SK-N-MC (cell line): ENCODE data around the gene UTP15.

Source experiments
- EZH2 ChIP-seq: fragments of 200-600 bp; sonication (generic); IDR thresholded peaks from one replicate; pipeline ENCODE4 v1.6.1; 2017; ENCODE audit warnings: antibody characterized with exemption
- FOXP2 ChIP-seq: optimal IDR thresholded peaks from 2 replicates; pipeline ENCODE3; 2011; ENCODE audit warnings: mild to moderate bottlenecking, moderate library complexity; ENCODE audit not compliant: insufficient read depth; ENCODE audit errors: extremely low read length, control extremely low read depth
- POLR2AphosphoS5 ChIP-seq: IDR thresholded peaks from 2 replicates; pipeline ENCODE4 v1.6.1; 2012; ENCODE audit warnings: mild to moderate bottlenecking, low read depth, low read length, borderline replicate concordance

DNA sequence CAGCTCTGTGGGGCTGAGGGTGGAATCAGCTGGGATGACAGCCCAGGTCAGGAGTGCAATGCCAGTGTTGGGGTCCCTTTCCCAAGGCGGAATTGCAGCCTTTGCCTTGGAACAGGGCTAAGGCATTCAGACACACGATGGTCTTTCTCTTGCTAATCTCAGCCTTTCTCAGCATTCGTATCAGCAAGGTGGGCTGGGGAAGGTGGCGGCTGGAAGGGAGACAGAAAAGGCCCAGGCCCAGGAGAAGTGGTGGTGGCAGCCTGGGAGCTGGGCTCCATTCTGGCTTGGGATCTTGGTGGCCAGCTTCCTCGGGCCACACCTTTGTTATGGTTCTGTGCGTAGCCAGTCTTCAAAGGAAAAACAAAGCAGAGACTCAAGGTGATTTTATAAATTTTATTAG, 59.3 kb downstream of the UTP15 start:
- TF ChIP-seq POLR2AphosphoS5 = no peak
- no peak for TF ChIP-seq EZH2
- TF ChIP-seq FOXP2 = no peak
